IPS-NIHi11 (cell line): ENCODE results near the gene DR1.
"Not testable (repeated sequence)": the region's sequence is repeated elsewhere in the genome, so short reads cannot be mapped to it uniquely, and the experiment has no call there.

Experiments
- DNase-seq: peaks from one replicate; pipeline ENCODE4 v3.0.0; 2012; ENCODE audit warnings: mixed read lengths, low spot score

The DR1 gene

DNA sequence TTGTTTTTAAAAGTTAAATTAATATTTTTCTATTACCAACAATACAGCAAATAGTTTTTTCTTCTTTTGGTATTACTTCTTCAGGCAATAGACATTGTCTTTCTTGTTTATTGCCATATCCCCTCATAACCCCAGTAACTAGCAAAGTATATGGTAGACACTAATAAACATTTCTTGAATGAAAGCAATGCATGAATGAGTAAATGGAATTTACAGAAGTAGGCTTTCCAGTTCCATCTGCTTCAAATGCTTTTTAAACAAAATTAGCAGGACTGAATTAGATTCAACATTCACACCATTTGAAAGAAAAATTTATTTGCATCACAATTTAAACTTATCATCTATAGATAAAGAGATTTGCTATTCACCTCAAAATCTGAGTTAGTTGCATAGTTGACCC, 5.6 kb upstream of the DR1 start:
- no peak for DNase-seq

DNA sequence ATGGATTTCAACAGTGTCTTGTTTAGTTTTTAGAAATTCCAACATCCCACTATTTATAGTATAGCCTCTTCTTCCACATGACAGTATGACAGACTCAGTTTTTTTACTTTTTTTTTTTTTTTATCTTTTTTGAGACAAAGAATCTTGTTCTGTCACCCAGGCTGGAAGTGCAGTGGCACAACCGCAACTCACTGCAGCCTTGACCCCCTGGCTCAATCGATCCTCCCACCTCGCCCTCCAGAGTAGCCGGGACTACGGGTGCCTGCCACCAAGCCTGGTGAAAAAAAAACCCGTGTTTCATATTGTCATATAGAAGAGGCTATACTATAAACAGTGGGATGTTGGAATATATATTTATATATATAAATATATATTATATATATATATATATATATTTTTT, 1.2 kb upstream of the DR1 start:
- DNase-seq = no peak

GRCh38 chr1:93344886-93345632, 648 bp upstream of the DR1 start:
- DNase-seq = no peak

GRCh38 chr1:93346421-93346993, 800 bp downstream of the DR1 start:
- DNase-seq = no peak

GRCh38 chr1:93347334-93347899, 1.7 kb downstream of the DR1 start:
- no peak for DNase-seq

GRCh38 chr1:93348104-93348728, 2.5 kb downstream of the DR1 start:
- DNase-seq = no peak

DNA sequence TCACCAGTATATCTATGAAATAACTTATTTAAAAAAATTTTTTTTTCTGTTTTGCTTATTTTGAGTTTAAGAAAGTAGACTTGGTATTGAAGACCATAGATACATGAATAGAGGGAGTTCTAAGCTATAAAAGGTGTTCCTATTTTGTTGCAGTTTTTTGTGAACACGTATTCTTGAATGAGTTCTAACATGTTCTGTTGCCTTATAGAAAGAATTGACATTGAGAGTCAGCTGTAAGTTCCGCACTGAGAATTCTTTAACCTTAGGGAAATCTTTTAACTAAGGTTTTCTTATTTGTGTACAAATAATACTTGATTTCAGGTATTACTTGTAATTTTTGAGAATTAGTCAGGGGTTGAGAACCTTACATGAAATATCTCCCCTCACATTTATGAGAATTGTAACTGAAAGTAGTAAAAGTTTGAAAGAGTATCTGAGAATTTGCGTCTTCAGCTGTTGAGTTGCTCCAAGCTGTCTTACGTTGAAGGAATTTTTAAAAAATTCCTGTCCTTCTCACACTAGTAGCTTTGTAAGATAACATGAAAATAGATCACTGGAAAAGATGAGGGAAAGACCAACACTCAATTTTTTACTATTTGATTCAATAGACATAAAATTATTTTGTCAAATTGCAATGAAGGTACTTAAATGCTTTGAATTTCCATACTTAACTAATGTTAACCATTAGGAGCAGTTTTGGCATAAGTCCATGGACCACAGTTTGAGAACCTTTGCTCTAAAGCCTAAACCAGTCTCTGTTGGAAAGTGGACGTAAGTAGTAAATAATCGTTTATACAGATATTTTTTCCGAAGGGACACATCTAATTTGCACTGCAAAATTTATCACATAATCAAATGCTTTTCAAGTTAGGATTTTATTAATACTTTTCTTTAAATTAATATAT, 3.8 kb downstream of the DR1 start:
- DNase-seq = no peak

- DNase-seq = no peak
These were observed 4.6 kb downstream of the DR1 start for GRCh38 chr1:93350322-93350721.

DNA sequence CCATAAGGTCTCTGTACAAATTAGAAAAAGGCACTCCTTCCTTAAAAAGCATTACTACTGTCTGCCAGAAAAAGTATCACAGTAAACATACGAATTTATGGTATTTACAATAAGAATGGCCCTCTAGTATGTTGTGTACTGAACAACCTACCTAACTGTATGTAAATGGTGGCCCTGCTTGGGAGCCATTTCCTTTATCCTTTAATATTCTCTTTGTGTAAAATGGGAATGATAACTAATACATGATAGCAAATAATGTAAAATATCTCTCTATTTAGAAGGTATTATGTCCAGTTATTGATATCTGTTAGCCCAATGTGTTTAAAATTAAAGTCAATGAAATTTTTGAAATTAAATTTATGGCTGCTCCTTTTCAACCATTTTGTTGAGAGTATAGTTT, 5.2 kb downstream of the DR1 start:
- DNase-seq = no peak

DNA sequence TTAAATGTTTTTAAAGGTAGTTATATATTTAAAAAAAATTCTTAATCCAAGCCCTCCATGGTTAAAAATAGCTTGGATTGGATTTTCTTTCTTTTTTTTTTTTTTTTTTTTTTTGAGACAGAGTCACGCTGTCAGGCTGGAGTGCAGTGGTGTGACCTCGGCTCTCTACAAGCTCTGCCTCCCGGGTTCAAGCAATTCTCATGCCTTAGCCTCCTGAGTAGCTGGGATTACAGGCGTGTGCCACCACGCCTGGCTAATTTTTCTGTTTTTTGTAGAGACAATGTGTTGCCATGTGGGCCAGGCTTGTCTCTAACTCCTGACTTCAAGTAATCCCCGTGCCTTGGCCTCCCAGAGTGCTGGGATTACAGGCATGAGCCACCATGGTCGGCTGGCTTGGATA, 5.6 kb downstream of the DR1 start:
- not testable (repeated sequence) for DNase-seq

GRCh38 chr1:93352376-93352775, 6.7 kb downstream of the DR1 start:
- no peak for DNase-seq

GRCh38 chr1:93353286-93353685, 7.6 kb downstream of the DR1 start:
- no peak for DNase-seq

GRCh38 chr1:93354749-93355148, 9.0 kb downstream of the DR1 start:
- DNase-seq = no peak

GRCh38 chr1:93357242-93357641, 11.5 kb downstream of the DR1 start:
- no peak for DNase-seq

DNA sequence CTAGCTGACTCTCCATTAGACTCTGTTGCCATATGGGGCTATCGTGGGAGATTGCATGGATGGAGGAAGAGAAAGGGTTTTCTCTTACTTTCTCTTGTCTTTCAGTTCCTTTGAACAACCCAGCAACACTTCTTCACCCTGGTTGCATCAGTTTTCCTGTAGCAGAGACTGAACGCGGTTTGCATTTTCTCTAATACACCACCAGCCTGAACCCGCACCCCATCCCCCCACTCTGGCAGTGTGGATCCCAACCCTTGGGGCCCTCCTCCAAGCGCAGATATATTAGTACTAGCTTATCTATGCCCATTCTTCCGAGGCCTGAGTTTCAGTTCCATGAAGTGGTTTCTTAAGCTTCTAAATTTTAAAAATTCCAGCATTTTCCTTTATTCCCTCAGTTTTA, 12.6 kb downstream of the DR1 start:
- no peak for DNase-seq

DNA sequence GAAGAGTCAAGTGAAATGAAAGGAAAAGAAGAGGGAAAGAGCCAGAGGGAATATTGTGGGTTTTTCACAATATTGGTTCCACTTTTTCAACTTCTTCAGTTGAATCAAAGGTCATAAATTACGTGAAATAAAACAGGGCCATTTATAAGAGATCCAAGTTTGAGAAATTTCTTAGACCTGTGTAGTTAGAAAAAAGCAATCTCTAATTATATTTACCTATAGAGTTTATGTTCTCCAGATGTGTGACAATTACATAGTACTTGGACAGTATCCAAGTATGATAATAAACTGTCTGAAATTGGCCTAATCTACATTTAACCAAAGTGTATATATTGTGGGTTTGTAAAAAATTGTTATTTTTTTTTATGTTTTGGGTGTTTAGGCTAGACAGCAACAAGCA, 14.4 kb downstream of the DR1 start:
- no peak for DNase-seq

DNA sequence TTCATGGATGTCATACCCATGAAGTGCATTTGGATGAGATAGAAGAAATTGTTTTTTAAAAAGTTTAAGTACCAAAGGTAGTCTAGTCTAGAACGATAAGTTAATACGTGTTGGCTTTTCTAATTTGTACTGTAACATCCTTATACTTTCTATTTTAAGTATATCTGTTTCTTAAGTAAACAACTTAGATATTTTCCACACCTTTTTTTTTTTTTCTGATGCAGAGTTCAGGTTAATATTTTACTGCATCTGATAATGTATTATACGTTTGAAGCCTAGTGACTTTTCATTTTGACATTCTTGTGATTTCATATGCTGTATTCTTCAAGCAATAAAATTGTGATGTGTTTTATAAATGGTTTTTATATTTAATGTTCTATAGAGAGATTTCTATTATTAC, 16.5 kb downstream of the DR1 start:
- no peak for DNase-seq

DNA sequence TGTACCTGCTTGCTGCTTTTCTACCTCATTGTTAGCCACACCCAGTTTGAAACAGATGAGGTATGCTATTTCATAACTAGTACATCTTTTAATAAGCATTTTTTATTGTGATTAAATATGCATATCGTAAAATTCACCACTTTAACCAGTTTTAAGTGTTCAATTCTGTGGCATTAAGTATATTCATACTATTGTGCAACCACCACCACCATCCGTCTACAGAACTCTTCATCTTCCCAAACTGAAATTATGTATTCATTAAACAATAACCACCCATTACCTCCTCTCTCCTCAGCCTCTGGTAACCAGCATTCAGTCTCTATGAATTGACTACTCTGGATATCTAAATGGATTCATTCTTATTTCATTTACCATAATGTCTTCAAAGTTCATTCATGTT, 20.1 kb downstream of the DR1 start:
- DNase-seq = no peak

- no peak for DNase-seq
These were observed 24.0 kb downstream of the DR1 start for GRCh38 chr1:93369734-93370133.

GRCh38 chr1:93374334-93375106, 28.8 kb downstream of the DR1 start:
- no peak for DNase-seq

GRCh38 chr1:93384656-93385055, 38.9 kb downstream of the DR1 start:
- DNase-seq = no peak
